GM23248 (cell line): ENCODE data around the gene VTI1A.

Experiments
- EZH2 ChIP-seq: fragments of 200-600 bp; sonication (generic); IDR thresholded peaks from 2 replicates; pipeline ENCODE4 v1.6.1; 2018; ENCODE audit warnings: antibody characterized with exemption, mild to moderate bottlenecking; ENCODE audit not compliant: insufficient read depth, poor library complexity, severe bottlenecking
- EZH2phosphoT487 ChIP-seq: fragments of 200-600 bp; sonication (generic); IDR thresholded peaks from 2 replicates; pipeline ENCODE4 v1.6.1; 2018; ENCODE audit warnings: antibody characterized with exemption, moderate library complexity, mild to moderate bottlenecking, low read depth; ENCODE audit not compliant: insufficient read depth

- no peak for TF ChIP-seq EZH2
- no peak for TF ChIP-seq EZH2phosphoT487
Measured at GRCh38 chr10:112763916-112764520, 317.0 kb downstream of the VTI1A start.
